ENCODE results near the gene SYT12. TPM values are rescaled to one million over a fixed set of nuclear protein-coding genes. Genes with fewer than 3 reads are reported as not detected.

SYT12 gene
- total and polyA plus RNA-seq, 10 donors = 0.02 to 0.13 (median 0.05) TPM; not detected in 7

DNA sequence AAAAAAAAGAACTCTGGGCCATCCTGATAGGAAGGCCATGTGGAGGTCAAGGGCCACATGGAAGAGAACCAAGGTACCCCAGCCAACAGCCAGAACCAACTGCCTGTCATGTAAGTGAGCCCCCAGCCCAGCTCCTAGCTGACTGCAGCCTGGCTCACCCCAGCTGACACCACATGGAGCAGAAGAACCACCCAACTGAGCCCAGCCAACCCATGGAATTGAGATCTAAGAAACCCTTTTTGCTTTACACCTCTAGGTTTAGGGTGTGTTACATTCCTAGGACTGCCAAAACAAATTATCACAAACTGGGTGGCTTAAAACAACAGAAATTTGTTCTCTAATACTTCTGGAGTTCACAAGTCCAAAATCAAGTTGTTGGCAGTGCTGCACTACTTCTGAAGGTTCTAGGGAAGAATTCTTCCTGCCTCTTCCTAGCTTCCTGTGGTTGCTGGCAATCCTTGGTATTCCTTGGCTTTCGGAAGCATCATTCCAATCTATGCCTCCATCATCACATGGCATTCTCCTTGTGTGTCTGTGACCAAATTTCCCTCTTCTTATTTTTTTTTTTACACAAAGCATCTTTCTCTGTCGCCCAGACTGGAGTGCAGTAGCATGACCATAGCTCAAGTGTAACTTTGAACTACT lies 43.5 kb upstream of the SYT12 start:
- no peak for TF ChIP-seq POLR2AphosphoS5 (IDR thresholded peaks at IDR 0.05)
- H3K27ac ChIP-seq = no peak overlapping the region
- no peaks in the 10 kb centered on the region for H3K36me3 ChIP-seq
- 92 to 98% (median 93%) methylated on average over 2 of the region's 2 CpGs for WGBS, 5 donors
- H3K4me1 ChIP-seq = peaks cover 0 to 13% (median 7%) of the 10 kb centered on the region in 6 donors
- intact Hi-C loops (cut with DNase I; ENCODE audit: low total_unique reads) = no loop called here
- H3K4me3 ChIP-seq = no peak overlapping the region
- peaks cover 0 to 30% (median 0%) of the 10 kb centered on the region in 7 donors for H3K27me3 ChIP-seq (replicated peaks in 1 of 7)
- H3K9me3 ChIP-seq = peaks cover 0 to 30% (median 18%) of the 10 kb centered on the region in 8 donors
- DNase-seq = no peak

- no peak for TF ChIP-seq POLR2AphosphoS5 (IDR thresholded peaks at IDR 0.05)
- H3K36me3 ChIP-seq = no peaks in the 10 kb centered on the region
- DNase-seq = no peak
- H3K4me3 ChIP-seq = no peak overlapping the region
- intact Hi-C loops (cut with DNase I; ENCODE audit: low total_unique reads) = no loop called here
- peaks cover 0 to 21% (median 0%) of the 10 kb centered on the region in 7 donors for H3K27me3 ChIP-seq (replicated peaks in 1 of 7)
- H3K4me1 ChIP-seq = peaks cover 0 to 13% (median 7%) of the 10 kb centered on the region in 6 donors
- 5 to 10% (median 8%) methylated on average over 9 of the region's 9 CpGs for WGBS, 5 donors
- H3K27ac ChIP-seq = no peak overlapping the region
- peaks cover 0 to 28% (median 18%) of the 10 kb centered on the region in 8 donors for H3K9me3 ChIP-seq
Observed at GRCh38 chr11:66981976-66982578, 40.9 kb upstream of the SYT12 start.

DNA sequence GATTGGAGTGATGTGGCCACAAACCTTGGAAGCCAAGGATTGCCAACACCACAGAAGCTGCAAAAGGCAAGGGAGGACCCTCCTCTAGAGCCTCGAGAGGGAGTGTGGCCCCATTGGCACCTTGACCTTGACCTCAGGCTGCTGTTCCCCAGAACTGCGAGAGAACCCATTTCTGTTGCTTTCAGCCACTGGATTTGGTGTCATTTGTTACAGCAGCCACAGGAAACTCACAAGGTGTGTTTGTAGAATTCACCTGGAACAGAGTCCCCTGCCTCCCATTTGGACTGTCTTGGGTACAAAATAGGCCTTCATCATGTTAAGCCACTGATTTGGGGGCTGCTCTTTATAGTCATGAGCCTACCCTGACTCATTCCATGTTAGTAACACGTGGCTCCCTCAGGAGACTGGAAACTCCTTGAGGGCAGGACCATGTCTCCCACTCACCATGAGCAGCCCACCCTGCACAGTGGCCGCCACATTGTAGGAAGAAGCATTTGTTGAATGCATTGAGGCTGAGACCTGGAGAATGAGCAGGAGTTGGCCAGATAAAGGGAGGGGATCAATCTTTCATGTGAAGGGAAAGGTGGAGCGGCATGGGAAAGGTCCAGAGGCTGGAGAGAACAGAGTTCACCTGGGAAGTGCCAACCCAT lies 39.5 kb upstream of the SYT12 start:
- peaks cover 0 to 21% (median 0%) of the 10 kb centered on the region in 7 donors for H3K27me3 ChIP-seq (replicated peaks in 1 of 7)
- no peak overlapping the region for H3K27ac ChIP-seq
- 63 to 92% (median 81%) methylated on average over 5 of the region's 5 CpGs for WGBS, 5 donors
- intact Hi-C loops (cut with DNase I; ENCODE audit: low total_unique reads) = no loop called here
- DNase-seq = no peak
- H3K9me3 ChIP-seq = peaks cover 0 to 17% (median 14%) of the 10 kb centered on the region in 8 donors
- no peaks in the 10 kb centered on the region for H3K36me3 ChIP-seq
- TF ChIP-seq, protein P1, sequence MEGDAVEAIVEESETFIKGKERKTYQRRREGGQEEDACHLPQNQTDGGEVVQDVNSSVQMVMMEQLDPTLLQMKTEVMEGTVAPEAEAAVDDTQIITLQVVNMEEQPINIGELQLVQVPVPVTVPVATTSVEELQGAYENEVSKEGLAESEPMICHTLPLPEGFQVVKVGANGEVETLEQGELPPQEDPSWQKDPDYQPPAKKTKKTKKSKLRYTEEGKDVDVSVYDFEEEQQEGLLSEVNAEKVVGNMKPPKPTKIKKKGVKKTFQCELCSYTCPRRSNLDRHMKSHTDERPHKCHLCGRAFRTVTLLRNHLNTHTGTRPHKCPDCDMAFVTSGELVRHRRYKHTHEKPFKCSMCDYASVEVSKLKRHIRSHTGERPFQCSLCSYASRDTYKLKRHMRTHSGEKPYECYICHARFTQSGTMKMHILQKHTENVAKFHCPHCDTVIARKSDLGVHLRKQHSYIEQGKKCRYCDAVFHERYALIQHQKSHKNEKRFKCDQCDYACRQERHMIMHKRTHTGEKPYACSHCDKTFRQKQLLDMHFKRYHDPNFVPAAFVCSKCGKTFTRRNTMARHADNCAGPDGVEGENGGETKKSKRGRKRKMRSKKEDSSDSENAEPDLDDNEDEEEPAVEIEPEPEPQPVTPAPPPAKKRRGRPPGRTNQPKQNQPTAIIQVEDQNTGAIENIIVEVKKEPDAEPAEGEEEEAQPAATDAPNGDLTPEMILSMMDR (IDR thresholded peaks at IDR 0.05 in 8 of 11, conservative IDR thresholded peaks at IDR 0.05 in 3 of 11) = no peak
- TF ChIP-seq POLR2AphosphoS5 (IDR thresholded peaks at IDR 0.05) = no peak
- TF ChIP-seq POLR2A (IDR thresholded peaks at IDR 0.05) = no peak
- H3K4me1 ChIP-seq = peaks cover 0 to 19% (median 8%) of the 10 kb centered on the region in 6 donors
- no peak overlapping the region for H3K4me3 ChIP-seq

- H3K36me3 ChIP-seq = no peaks in the 10 kb centered on the region
- intact Hi-C loops (cut with DNase I; ENCODE audit: low total_unique reads) = no loop called here
- H3K27me3 ChIP-seq (replicated peaks in 1 of 7) = peaks cover 0 to 27% (median 0%) of the 10 kb centered on the region in 7 donors
- TF ChIP-seq POLR2A (IDR thresholded peaks at IDR 0.05) = no peak
- TF ChIP-seq, protein P1 (IDR thresholded peaks at IDR 0.05 in 8 of 11, conservative IDR thresholded peaks at IDR 0.05 in 3 of 11) = no peak
- no peak for TF ChIP-seq POLR2AphosphoS5 (IDR thresholded peaks at IDR 0.05)
- no peak for DNase-seq
- H3K9me3 ChIP-seq = no peaks in the 10 kb centered on the region
- no peak overlapping the region for H3K27ac ChIP-seq
- H3K4me3 ChIP-seq = no peak overlapping the region
- peaks cover 0 to 19% (median 8%) of the 10 kb centered on the region in 6 donors for H3K4me1 ChIP-seq
- 80 to 93% (median 90%) methylated on average over 6 to 8 of the region's 8 CpGs for WGBS, 5 donors
Observed at GRCh38 chr11:66985508-66986177, 37.3 kb upstream of the SYT12 start.
